Stimulated activated CD8-positive, alpha-beta memory T cell treated with anti-CD3 and anti-CD28 coated beads, Interleukin-7, amount 100 ng/mL, for 1 hour (primary cell): ENCODE results near the gene RPL27.

Source experiments
- DNase-seq, 2 donors: peaks; one replicate each; pipeline ENCODE4 v3.0.0-alpha.2; 2020; ENCODE audit warnings: low read depth in 2 of 2

The RPL27 gene

DNA sequence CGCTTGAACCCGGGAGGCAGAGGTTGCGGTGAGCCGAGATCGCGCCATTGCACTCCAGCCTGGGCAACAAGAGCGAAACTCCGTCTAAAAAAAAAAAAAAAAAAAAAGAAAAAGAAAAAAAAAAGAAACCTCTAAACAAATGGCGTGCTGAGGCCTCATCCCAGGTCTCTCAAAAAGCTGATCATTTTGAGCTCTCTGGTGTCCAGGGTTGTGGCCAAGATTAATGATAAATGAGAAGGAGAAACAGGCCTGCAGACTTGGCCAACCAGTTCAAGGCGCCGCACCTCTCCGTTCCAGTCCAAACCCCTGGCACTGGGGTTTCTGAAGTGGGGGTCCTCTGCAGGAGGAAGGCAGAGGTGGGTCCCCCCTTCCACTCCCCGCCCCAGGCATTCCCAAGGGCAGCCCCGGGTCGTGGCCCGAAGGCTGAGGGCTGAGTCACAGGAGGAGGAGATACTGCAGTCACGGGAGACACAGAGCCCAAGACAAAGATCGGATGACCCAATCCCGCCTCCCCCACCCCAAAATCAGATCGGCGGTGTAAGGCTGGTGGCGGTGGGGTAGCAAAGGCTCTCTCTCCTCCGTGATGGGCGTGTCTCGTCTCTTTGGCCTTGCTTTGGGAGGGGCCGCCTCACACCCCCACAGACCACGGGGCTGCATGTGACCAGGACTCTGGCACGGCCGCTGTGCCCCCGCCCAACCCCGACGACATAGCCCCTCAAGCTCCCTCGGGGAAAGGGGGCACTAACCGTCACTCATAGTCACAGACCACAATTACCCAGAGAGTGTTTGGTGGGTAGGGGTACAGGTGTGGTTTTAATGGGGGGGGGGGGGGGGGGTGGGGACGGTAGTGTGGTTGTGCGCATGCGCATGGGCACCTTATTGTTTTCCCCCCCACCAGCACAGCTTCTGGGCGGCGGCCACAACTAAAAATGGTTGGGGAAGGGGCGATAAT is 22.8 kb downstream of the RPL27 start:
- no peak for DNase-seq

DNA sequence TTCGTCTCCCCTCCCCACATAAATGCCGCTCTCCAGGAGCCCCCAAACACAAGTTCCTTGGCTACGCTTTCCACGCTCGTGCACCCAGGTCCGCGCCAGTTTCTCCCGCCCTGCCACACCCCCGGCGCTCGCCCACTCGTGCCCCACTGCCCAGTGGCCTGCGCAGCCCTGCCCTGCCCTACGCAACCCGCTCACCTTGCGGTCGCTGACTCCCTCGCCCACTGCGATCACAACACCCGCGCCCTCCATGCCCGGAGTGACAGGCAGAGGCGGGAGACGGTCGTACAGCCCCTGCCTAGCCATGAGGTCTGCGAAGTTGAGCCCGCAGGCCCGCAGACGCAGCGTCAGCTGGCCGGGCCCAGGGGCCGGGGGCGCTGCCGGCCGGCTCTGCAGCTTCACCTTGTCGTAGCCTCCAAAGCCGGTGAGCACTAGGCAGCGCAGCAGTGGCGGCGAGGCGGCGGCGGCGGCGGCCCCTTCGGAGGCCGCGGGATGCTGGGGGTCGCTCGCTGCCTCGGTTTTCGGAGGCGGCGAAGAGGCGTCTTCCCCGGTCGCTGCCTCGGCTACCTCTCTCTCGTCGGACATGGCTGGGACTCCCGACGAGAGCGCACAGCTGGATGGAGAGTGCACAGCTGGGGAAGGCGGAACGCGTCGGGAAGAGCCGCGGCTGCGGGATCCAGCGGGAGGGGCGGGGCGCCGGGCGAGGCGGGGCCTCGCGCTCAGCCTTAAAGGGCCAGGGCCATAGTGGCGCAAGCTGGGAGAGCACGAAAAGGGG is 23.7 kb downstream of the RPL27 start, which contains the start of gene VAT1:
Gene VAT1 (minus strand): TSS at position 645 of the 772 bp plus-strand sequence. CDS start 63 bp downstream, at position 582.
- peak; percentile 27 to 29 for DNase-seq

GRCh38 chr17:43024407-43025289 is 26.4 kb downstream of the RPL27 start, which contains the start of gene RND2:
TSS of gene RND2 (plus strand) at chr17:43025231. CDS start at chr17:43025348, 117 bp downstream.
- DNase-seq: peak; percentile 51 to 54

DNA sequence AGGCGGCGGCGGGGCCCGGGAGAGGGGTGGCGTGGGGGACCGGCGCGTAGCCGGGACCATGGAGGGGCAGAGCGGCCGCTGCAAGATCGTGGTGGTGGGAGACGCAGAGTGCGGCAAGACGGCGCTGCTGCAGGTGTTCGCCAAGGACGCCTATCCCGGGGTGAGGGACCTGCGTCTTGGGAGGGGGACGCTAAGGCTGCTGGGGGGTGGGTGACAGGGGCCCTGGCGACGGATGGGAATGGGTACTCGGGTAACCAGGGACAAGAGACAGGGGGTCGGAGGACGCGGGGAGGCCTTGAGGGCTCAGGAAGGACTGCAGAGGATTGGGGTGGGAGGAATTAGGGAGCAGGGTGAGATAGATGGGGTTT is 27.1 kb downstream of the RPL27 start:
- no peak for DNase-seq

- no peak for DNase-seq
These were observed 27.7 kb downstream of the RPL27 start for GRCh38 chr17:43025766-43026537.

GRCh38 chr17:43026595-43026994 is 28.4 kb downstream of the RPL27 start:
- DNase-seq: no peak

- no peak for DNase-seq
These were observed 29.1 kb downstream of the RPL27 start for GRCh38 chr17:43027091-43028032.

DNA sequence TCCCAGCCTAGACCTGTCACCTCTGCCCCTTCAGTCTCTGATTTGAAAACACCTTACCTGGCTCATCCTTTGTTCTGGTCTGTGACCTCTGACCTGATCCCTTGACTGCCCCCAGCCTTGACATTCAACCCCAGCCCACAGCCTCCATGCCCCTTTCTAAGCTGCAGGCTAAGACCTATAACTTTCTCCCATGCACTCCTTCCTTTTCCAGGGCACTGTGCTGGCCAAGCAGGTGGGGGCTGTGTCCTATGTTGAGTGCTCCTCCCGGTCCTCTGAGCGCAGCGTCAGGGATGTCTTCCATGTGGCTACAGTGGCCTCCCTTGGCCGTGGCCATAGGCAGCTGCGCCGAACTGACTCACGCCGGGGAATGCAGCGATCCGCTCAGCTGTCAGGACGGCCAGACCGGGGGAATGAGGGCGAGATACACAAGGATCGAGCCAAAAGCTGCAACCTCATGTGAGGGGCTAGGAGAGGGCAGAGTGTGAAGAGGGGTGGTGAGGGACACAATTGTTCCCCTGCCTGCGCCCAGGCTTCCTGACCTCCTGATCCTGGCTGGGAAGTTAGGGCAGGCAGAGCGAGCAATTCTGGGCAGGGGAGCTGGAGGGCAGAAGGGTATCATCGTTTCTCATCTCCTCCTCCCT is 30.1 kb downstream of the RPL27 start:
- DNase-seq: no peak

DNA sequence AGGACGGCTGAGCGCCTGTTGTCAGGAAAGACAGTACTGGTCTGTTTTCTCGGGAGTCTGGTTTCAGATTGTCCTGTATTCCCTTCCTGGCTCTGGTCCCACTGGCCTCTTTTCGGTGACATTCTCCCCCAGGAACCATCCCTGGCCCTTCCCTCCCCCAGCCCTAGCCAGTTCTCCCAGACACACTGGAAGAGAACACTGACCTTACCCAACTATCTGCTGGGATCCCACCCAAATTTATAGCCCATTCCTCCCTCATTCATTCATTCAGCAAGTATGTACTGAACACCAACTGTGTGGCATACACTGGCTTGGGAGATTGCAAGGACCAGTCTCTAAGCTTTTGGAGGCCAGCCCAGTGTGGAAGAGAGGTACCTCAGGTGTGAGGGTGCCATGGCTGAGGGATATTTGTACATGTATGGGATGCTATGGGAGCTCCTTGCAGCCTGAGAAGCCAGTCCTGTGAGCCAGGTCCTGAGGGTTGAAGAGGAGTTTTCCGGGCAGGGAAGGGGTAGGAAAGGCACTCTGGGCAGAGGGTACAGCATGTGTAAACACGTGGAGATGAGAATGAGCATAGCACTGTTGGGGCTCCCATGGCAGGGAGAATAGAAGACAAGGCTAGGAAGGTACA is 32.0 kb downstream of the RPL27 start:
- no peak for DNase-seq

DNA sequence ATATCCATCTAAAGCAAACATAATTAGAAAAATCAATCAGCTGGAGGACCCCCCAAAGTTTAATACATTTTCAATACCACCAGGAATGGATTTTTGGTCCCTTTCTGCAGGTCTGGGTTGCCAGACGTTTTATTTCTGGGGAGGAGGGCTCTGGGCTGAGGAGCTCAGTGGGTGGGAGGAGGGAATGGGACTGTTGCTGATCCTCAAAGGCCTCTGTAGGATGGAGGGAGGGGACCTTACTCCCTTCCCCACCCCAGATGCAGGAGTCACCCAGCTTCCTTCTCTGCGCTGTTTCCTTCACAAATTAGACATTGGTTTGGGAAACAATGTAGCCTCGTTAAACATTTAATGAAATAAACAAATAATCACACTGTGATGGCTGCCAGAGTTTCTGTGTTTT is 33.4 kb downstream of the RPL27 start:
- DNase-seq: no peak

- DNase-seq: no peak
These were observed 36.0 kb downstream of the RPL27 start for GRCh38 chr17:43033948-43034881.

DNA sequence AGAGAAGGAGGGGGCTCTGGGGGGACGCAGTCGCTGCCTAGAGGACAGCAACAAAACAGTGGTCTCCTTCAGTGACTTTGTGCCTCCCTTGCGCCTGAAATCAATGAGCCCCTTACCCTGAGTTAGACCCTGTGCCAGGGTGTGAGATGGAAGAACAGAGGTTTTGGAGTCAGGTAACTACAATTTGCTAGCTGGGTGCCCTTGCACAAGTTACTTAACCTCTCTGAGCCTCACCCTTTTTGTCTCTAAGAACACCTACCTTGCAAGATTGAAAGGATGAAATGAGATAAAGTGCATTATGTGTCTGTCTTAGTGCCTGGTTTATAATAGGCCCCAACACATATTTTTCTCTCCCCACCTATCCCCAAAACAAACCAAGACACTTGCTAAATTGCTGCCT is 36.7 kb downstream of the RPL27 start:
- DNase-seq: no peak

GRCh38 chr17:43039646-43040045 is 41.4 kb downstream of the RPL27 start:
- DNase-seq: no peak

GRCh38 chr17:43040655-43041054 is 42.4 kb downstream of the RPL27 start:
- DNase-seq: no peak

DNA sequence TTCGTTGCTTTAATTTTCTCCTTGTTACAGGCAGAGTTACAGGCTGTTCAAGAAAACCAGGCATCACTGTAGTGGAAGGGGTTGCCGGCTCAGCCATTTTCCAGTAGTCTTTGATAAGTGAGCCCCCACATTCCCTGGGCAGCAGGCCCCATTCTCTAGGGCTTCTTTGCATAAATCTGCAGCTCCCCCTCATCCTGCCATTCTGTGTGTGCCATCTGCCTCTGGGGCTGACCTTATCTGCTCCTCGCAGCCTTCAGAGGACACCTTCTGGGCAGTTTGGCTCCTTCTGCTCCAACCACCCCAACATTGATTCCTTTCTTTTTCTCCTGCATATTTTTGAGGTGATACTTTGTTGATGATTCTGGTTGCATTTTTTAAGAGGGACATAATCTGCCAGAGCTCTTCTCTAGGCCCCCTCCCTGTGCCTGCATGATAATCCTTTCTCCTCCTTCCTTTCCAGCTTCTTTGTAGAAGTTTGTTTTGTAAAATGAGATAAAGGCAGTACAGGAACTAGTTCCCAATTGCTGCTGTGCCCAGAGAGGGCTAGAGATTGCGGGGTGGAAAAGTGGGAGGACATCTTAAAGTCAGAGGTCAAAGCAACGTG is 43.9 kb downstream of the RPL27 start:
- DNase-seq: no peak

- DNase-seq: no peak
These were observed 45.1 kb downstream of the RPL27 start for GRCh38 chr17:43043307-43043706.

DNA sequence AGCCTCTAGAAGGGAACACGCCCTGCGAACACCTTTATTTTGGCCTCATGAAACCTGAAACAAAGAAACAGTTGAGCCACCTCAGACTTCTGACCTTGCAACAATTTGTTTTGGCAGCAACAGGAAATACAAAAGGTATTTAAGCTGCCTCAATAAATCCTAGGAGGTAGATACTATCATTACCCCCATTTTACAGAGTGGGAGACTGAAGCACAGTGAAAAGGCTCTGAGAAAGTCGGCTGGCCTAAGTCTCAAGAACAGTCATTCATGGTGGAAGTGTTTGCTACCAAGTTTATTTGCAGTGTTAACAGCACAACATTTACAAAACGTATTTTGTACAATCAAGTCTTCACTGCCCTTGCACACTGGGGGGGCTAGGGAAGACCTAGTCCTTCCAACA is 45.8 kb downstream of the RPL27 start:
- no peak for DNase-seq
